Activated CD4-positive, alpha-beta memory T cell treated with anti-CD3 and anti-CD28 coated beads, Interleukin-2, amount 10 ng/mL, durations not matched to agents 7 days and 5 days (primary cell): Measurements from ENCODE around the gene RHBDD2. TPM values are rescaled to one million over a fixed set of nuclear protein-coding genes. Genes with fewer than 3 reads are reported as not detected.
"Not testable (repeated sequence)": the region's sequence is repeated elsewhere in the genome, so short reads cannot be mapped to it uniquely, and the experiment has no call there.

Experiments used
- CTCF ChIA-PET: fragments of 350-600 bp; sonication (Branson Sonifier 250); formaldehyde crosslinking; loops from one replicate; lab custom pipeline; 2021; ENCODE audit warnings: antibody characterized with exemption, inconsistent platforms; lab: Charles Lee
- POLR2A ChIA-PET: fragments of 350-600 bp; sonication (Branson Sonifier 250); formaldehyde crosslinking; loops from one replicate; lab custom pipeline; 2021; ENCODE audit warnings: antibody characterized with exemption; lab: Charles Lee
- DNase-seq: peaks from one replicate; pipeline ENCODE4 v3.0.0-alpha.2; 2020
- H3K27ac Mint-ChIP-seq: one replicate; pipeline ENCODE4 v1.8.0; 2021; ENCODE audit warnings: mild to moderate bottlenecking, mixed read lengths
- H3K27me3 Mint-ChIP-seq: one replicate; pipeline ENCODE4 v1.8.0; 2021; ENCODE audit warnings: mixed read lengths
- H3K36me3 Mint-ChIP-seq: one replicate; pipeline ENCODE4 v1.8.0; 2021; ENCODE audit warnings: low read depth, mixed read lengths
- H3K4me1 Mint-ChIP-seq: one replicate; pipeline ENCODE4 v1.8.0; 2021; ENCODE audit warnings: mixed read lengths
- H3K4me3 Mint-ChIP-seq: one replicate; pipeline ENCODE4 v1.8.0; 2021; ENCODE audit warnings: mild to moderate bottlenecking, mixed read lengths
- H3K9me3 Mint-ChIP-seq: one replicate; pipeline ENCODE4 v1.8.0; 2021; ENCODE audit warnings: mixed read lengths
- total RNA-seq, 2 experiments: library from RNA; stranded (reverse); gene quantifications; one replicate each; pipeline ENCODE4 v1.2.3, GENCODE V29; 2021

RHBDD2 gene
- total RNA-seq, 2 experiments from 2014 or later: 47.7 to 51.7 TPM

- no peak for DNase-seq
- CTCF ChIA-PET: no interaction called here
Measured at GRCh38 chr7:75905785-75906604, 27.2 kb downstream of the RHBDD2 start.

GRCh38 chr7:75906991-75907667 lies 28.3 kb downstream of the RHBDD2 start:
- H3K27me3 Mint-ChIP-seq: no peaks in the 10 kb centered on the region
- H3K27ac Mint-ChIP-seq: no peak overlapping the region
- peaks cover 2% of the 10 kb centered on the region for H3K4me1 Mint-ChIP-seq
- no peak overlapping the region for H3K4me3 Mint-ChIP-seq
- H3K9me3 Mint-ChIP-seq: no peaks in the 10 kb centered on the region
- DNase-seq: no peak
- ChIA-PET POLR2A (no interaction called here), CTCF (no interaction called here)
- no peaks in the 10 kb centered on the region for H3K36me3 Mint-ChIP-seq

More at GRCh38 chr7:75905785-75906604, 27.2 kb downstream of the RHBDD2 start:
- H3K4me1 Mint-ChIP-seq: peaks cover 2% of the 10 kb centered on the region
- POLR2A ChIA-PET: no interaction called here
- H3K4me3 Mint-ChIP-seq: no peak overlapping the region
- no peaks in the 10 kb centered on the region for H3K27me3 Mint-ChIP-seq
- no peak overlapping the region for H3K27ac Mint-ChIP-seq
- H3K36me3 Mint-ChIP-seq: no peaks in the 10 kb centered on the region
- no peaks in the 10 kb centered on the region for H3K9me3 Mint-ChIP-seq

- DNase-seq, H3K27me3 Mint-ChIP-seq, CTCF ChIA-PET, POLR2A ChIA-PET, H3K4me3 Mint-ChIP-seq, H3K27ac Mint-ChIP-seq, H3K9me3 Mint-ChIP-seq, H3K4me1 Mint-ChIP-seq, H3K36me3 Mint-ChIP-seq: not testable (repeated sequence)
Measured at GRCh38 chr7:75907668-75908039, 28.8 kb downstream of the RHBDD2 start.

- Mint-ChIP-seq H3K9me3 (no peaks in the 10 kb centered on the region), H3K4me3 (no peak overlapping the region), H3K4me1 (peaks cover 10% of the 10 kb centered on the region), H3K27ac (no peak overlapping the region), H3K36me3 (no peaks in the 10 kb centered on the region), H3K27me3 (no peaks in the 10 kb centered on the region)
- no peak for DNase-seq
- ChIA-PET CTCF (no interaction called here), POLR2A (no interaction called here)
Measured at GRCh38 chr7:75909521-75910132, 30.8 kb downstream of the RHBDD2 start.

GRCh38 chr7:75911186-75911585 lies 32.4 kb downstream of the RHBDD2 start:
- H3K4me3 Mint-ChIP-seq, DNase-seq, H3K27ac Mint-ChIP-seq, H3K27me3 Mint-ChIP-seq, CTCF ChIA-PET, H3K36me3 Mint-ChIP-seq, H3K9me3 Mint-ChIP-seq: not testable (repeated sequence)
- POLR2A ChIA-PET: interaction anchor here (1.4 kb wide), 1 partner anchor 136 kb away, joined by 4 read pairs; the partner anchor contains the start of genes MDH2 and STYXL1
- peaks cover 17% of the 10 kb centered on the region for H3K4me1 Mint-ChIP-seq

GRCh38 chr7:75913437-75913836 lies 34.6 kb downstream of the RHBDD2 start:
- no peaks in the 10 kb centered on the region for H3K27me3 Mint-ChIP-seq
- no peak overlapping the region for H3K27ac Mint-ChIP-seq
- no peak for DNase-seq
- peaks cover 19% of the 10 kb centered on the region for H3K4me1 Mint-ChIP-seq
- H3K36me3 Mint-ChIP-seq: peaks cover under 1% of the 10 kb centered on the region
- CTCF ChIA-PET: interaction anchor here (1.5 kb wide), 1 partner anchor 107 kb away, joined by 6 read pairs; no protein-coding TSS in a partner anchor
- no peaks in the 10 kb centered on the region for H3K9me3 Mint-ChIP-seq
- POLR2A ChIA-PET: interaction anchor here (1.5 to 2.3 kb wide), 2 partner anchors 33 to 135 kb away, joined by 6 to 18 read pairs; partner anchors contain the start of genes MDH2 and STYXL1
- H3K4me3 Mint-ChIP-seq: no peak overlapping the region

- H3K27ac Mint-ChIP-seq: peak overlapping the region; percentile 81
- ChIA-PET CTCF (interaction anchor here (0.9 to 1.5 kb wide), 2 partner anchors 106 to 134 kb away, joined by 3 to 6 read pairs; partner anchors contain the start of gene MDH2), POLR2A (interaction anchor here (0.8 to 3.0 kb wide), 12 partner anchors 11 to 215 kb away, joined by 3 to 18 read pairs (median 5); partner anchors contain the start of genes MDH2, RHBDD2 and STYXL1)
- peak overlapping the region; percentile 86 for H3K4me3 Mint-ChIP-seq
- no peaks in the 10 kb centered on the region for H3K27me3 Mint-ChIP-seq
- H3K36me3 Mint-ChIP-seq: peaks cover 4% of the 10 kb centered on the region
- peaks cover 23% of the 10 kb centered on the region for H3K4me1 Mint-ChIP-seq
- DNase-seq: no peak
- H3K9me3 Mint-ChIP-seq: no peaks in the 10 kb centered on the region
Measured at GRCh38 chr7:75914169-75914654, 35.4 kb downstream of the RHBDD2 start.

- Mint-ChIP-seq H3K9me3 (no peaks in the 10 kb centered on the region), H3K27ac (peak within 1 kb of the TSS; percentile 81), H3K4me3 (peak within 1 kb of the TSS; percentile 86), H3K36me3 (peaks cover 4% of the 10 kb centered on the region), H3K27me3 (no peaks in the 10 kb centered on the region), H3K4me1 (peaks cover 23% of the 10 kb centered on the region)
- CTCF ChIA-PET: interaction anchor here (0.9 to 1.5 kb wide), 2 partner anchors 105 to 134 kb away, joined by 3 to 6 read pairs; partner anchors contain the start of gene MDH2
- peak; percentile 97 for DNase-seq
- POLR2A ChIA-PET: interaction anchor here (0.5 to 3.0 kb wide), 20 partner anchors 10 to 404 kb away, joined by 3 to 18 read pairs (median 4); partner anchors contain the start of genes MDH2, RHBDD2 and STYXL1
Measured at GRCh38 chr7:75914655-75915415, 36.0 kb downstream of the RHBDD2 start, which contains the start of gene POR. POR (plus strand) TSS chr7:75915155; CDS start chr7:75954002, 38,847 bp downstream.

- peak overlapping the region; percentile 63 for H3K27ac Mint-ChIP-seq
- ChIA-PET CTCF (interaction anchor here (0.9 to 2.3 kb wide), 2 partner anchors 105 to 133 kb away, joined by 3 to 11 read pairs; partner anchors contain the start of gene MDH2), POLR2A (interaction anchor here (0.8 to 3.0 kb wide), 13 partner anchors 12 to 403 kb away, joined by 3 to 18 read pairs (median 5); partner anchors contain the start of genes MDH2, RHBDD2 and STYXL1)
- H3K4me1 Mint-ChIP-seq: peaks cover 27% of the 10 kb centered on the region
- no peaks in the 10 kb centered on the region for H3K27me3 Mint-ChIP-seq
- no peaks in the 10 kb centered on the region for H3K9me3 Mint-ChIP-seq
- H3K4me3 Mint-ChIP-seq: peak overlapping the region; percentile 86
- DNase-seq: peak; percentile 25
- H3K36me3 Mint-ChIP-seq: peaks cover 4% of the 10 kb centered on the region
Measured at GRCh38 chr7:75915416-75916156, 36.8 kb downstream of the RHBDD2 start.

GRCh38 chr7:75916259-75916658 lies 37.4 kb downstream of the RHBDD2 start:
- DNase-seq: no peak
- H3K4me1 Mint-ChIP-seq: peaks cover 27% of the 10 kb centered on the region
- no peaks in the 10 kb centered on the region for H3K9me3 Mint-ChIP-seq
- H3K27me3 Mint-ChIP-seq: no peaks in the 10 kb centered on the region
- no peak overlapping the region for H3K27ac Mint-ChIP-seq
- ChIA-PET POLR2A (interaction anchor here (0.8 to 3.0 kb wide), 10 partner anchors 12 to 402 kb away, joined by 3 to 10 read pairs (median 4); partner anchors contain the start of genes MDH2, RHBDD2 and STYXL1), CTCF (interaction anchor here (2.3 kb wide), 1 partner anchor 104 kb away, joined by 11 read pairs; no protein-coding TSS in a partner anchor)
- peaks cover 4% of the 10 kb centered on the region for H3K36me3 Mint-ChIP-seq
- H3K4me3 Mint-ChIP-seq: peak overlapping the region; percentile 86
